Panc1 (cell line): ENCODE data around the gene C19orf12.

Experiments
- POLR2AphosphoS5 ChIP-seq: IDR thresholded peaks from 2 replicates; pipeline ENCODE4 v1.6.1; 2012; ENCODE audit warnings: mild to moderate bottlenecking, low read depth, low read length, moderate library complexity
- SIN3A ChIP-seq: IDR thresholded peaks from 2 replicates; pipeline ENCODE4 v1.6.1; 2012; ENCODE audit warnings: low read depth, mild to moderate bottlenecking, low read length, moderate library complexity, borderline replicate concordance; ENCODE audit not compliant: insufficient read depth
- TCF7L2 ChIP-seq: IDR thresholded peaks from 2 replicates; pipeline ENCODE4 v1.6.1; 2011; ENCODE audit warnings: mild to moderate bottlenecking, low read depth, low read length, inconsistent platforms
- TF ChIP-seq, protein P1 (sequence below): fragments of 450-650 bp; IDR thresholded peaks from 2 replicates; pipeline ENCODE4 v1.5.1; 2017; ENCODE audit warnings: mild to moderate bottlenecking
- TF ChIP-seq, protein P2 (sequence below), 2 experiments: IDR thresholded peaks; 2 replicates each; pipeline ENCODE4 v1.6.1; 2011 to 2012; ENCODE audit warnings: low read depth in 2 of 2, control low read depth in 1 of 2, low read length in 1 of 2, mild to moderate bottlenecking in 1 of 2, moderate library complexity in 1 of 2; ENCODE audit not compliant: insufficient read depth in 1 of 2

DNA sequence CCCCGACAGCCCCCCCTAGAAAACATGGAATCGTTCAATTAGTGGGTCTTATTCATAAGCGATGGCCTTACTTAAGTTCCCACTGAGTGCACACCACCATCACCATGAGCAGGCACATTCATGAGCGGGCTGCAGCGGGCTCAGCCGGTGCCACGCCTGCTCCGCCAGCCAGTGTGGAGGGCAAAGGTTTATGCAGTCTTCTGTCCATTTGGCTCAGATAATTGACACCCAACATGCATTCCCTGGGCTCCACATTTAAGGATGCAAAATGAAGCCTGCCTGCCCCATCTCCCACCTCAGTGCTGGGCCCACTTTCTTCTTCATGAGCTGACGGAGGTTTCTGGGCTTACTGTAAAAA is 12.1 kb downstream of the C19orf12 start:
- TF ChIP-seq, protein P1, sequence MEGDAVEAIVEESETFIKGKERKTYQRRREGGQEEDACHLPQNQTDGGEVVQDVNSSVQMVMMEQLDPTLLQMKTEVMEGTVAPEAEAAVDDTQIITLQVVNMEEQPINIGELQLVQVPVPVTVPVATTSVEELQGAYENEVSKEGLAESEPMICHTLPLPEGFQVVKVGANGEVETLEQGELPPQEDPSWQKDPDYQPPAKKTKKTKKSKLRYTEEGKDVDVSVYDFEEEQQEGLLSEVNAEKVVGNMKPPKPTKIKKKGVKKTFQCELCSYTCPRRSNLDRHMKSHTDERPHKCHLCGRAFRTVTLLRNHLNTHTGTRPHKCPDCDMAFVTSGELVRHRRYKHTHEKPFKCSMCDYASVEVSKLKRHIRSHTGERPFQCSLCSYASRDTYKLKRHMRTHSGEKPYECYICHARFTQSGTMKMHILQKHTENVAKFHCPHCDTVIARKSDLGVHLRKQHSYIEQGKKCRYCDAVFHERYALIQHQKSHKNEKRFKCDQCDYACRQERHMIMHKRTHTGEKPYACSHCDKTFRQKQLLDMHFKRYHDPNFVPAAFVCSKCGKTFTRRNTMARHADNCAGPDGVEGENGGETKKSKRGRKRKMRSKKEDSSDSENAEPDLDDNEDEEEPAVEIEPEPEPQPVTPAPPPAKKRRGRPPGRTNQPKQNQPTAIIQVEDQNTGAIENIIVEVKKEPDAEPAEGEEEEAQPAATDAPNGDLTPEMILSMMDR: no peak
- TF ChIP-seq, protein P2, sequence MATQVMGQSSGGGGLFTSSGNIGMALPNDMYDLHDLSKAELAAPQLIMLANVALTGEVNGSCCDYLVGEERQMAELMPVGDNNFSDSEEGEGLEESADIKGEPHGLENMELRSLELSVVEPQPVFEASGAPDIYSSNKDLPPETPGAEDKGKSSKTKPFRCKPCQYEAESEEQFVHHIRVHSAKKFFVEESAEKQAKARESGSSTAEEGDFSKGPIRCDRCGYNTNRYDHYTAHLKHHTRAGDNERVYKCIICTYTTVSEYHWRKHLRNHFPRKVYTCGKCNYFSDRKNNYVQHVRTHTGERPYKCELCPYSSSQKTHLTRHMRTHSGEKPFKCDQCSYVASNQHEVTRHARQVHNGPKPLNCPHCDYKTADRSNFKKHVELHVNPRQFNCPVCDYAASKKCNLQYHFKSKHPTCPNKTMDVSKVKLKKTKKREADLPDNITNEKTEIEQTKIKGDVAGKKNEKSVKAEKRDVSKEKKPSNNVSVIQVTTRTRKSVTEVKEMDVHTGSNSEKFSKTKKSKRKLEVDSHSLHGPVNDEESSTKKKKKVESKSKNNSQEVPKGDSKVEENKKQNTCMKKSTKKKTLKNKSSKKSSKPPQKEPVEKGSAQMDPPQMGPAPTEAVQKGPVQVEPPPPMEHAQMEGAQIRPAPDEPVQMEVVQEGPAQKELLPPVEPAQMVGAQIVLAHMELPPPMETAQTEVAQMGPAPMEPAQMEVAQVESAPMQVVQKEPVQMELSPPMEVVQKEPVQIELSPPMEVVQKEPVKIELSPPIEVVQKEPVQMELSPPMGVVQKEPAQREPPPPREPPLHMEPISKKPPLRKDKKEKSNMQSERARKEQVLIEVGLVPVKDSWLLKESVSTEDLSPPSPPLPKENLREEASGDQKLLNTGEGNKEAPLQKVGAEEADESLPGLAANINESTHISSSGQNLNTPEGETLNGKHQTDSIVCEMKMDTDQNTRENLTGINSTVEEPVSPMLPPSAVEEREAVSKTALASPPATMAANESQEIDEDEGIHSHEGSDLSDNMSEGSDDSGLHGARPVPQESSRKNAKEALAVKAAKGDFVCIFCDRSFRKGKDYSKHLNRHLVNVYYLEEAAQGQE (IDR thresholded peaks at IDR 0.05; ENCODE audit: insufficient read depth in 1 of 2, low read depth in 2 of 2, low read length in 1 of 2): no peak
- TF ChIP-seq POLR2AphosphoS5 (no peak), TCF7L2 (no peak), SIN3A (no peak)
